Loucy (cell line): ENCODE results near the gene MEF2C.

Source experiments
- CTCF ChIP-seq: fragments of 200-600 bp; sonication (generic); conservative IDR thresholded peaks from 2 replicates; pipeline ENCODE4 v1.5.1; 2014; ENCODE audit warnings: mild to moderate bottlenecking, antibody characterized with exemption, low read length
- EZH2phosphoT487 ChIP-seq: fragments of 200-600 bp; IDR thresholded peaks from 2 replicates; pipeline ENCODE4 v1.6.1; 2018; ENCODE audit warnings: antibody characterized with exemption, mild to moderate bottlenecking, moderate library complexity, borderline replicate concordance

GRCh38 chr5:88695232-88695631, 187.8 kb downstream of the MEF2C start:
- TF ChIP-seq CTCF (no peak), EZH2phosphoT487 (no peak)
